ENCODE results near the gene USF1.

DNA sequence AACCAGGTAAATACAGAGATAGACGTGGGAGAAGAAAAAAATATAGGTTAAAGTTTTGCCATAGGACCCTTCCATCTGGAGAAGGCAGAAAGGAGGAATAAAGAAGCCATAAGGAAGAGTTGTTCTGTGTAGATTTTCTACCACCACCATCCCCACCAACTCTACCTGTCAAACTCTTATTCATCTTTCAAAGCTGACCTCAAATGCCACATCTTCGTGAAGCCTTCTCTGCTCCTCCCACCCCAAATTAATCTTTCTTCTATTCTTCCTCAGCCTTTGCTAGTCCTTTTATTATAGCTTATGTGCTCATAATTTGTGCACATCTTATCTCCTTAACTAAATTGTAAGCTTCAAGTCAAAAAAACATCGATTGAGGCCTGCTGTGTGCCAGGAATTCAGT is 44.8 kb upstream of the USF1 start:
- no peak for TF ChIP-seq RCOR1 (IDR thresholded peaks at IDR 0.05; ENCODE audit: low read length)
- no peak for TF ChIP-seq EP300 (IDR thresholded peaks at IDR 0.05; ENCODE audit: borderline replicate concordance in 1 of 2, low read depth in 1 of 2, low read length in 1 of 2)
- TF ChIP-seq, protein P1, sequence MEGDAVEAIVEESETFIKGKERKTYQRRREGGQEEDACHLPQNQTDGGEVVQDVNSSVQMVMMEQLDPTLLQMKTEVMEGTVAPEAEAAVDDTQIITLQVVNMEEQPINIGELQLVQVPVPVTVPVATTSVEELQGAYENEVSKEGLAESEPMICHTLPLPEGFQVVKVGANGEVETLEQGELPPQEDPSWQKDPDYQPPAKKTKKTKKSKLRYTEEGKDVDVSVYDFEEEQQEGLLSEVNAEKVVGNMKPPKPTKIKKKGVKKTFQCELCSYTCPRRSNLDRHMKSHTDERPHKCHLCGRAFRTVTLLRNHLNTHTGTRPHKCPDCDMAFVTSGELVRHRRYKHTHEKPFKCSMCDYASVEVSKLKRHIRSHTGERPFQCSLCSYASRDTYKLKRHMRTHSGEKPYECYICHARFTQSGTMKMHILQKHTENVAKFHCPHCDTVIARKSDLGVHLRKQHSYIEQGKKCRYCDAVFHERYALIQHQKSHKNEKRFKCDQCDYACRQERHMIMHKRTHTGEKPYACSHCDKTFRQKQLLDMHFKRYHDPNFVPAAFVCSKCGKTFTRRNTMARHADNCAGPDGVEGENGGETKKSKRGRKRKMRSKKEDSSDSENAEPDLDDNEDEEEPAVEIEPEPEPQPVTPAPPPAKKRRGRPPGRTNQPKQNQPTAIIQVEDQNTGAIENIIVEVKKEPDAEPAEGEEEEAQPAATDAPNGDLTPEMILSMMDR (IDR thresholded peaks at IDR 0.05), result no peak
- TF ChIP-seq NFIC (IDR thresholded peaks at IDR 0.05; ENCODE audit: borderline replicate concordance), result no peak
- no peak for TF ChIP-seq POLR2AphosphoS5 (IDR thresholded peaks at IDR 0.05; ENCODE audit: low read depth, low read length)
- TF ChIP-seq JUND (IDR thresholded peaks at IDR 0.05), result no peak
- TF ChIP-seq MXI1 (IDR thresholded peaks at IDR 0.05; ENCODE audit: low read depth, low read length), result no peak
- no peak for TF ChIP-seq YY1 (IDR thresholded peaks at IDR 0.05; ENCODE audit: low read depth)
- TF ChIP-seq, protein P2, sequence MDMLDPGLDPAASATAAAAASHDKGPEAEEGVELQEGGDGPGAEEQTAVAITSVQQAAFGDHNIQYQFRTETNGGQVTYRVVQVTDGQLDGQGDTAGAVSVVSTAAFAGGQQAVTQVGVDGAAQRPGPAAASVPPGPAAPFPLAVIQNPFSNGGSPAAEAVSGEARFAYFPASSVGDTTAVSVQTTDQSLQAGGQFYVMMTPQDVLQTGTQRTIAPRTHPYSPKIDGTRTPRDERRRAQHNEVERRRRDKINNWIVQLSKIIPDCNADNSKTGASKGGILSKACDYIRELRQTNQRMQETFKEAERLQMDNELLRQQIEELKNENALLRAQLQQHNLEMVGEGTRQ (IDR thresholded peaks at IDR 0.05; ENCODE audit: borderline replicate concordance, low read depth, low read length), result no peak
